Measurements from ENCODE around the gene TRIO.

Gene TRIO

GRCh38 chr5:14171046-14171445 lies 27.9 kb downstream of the TRIO start:
- DNase-seq, result no peak

GRCh38 chr5:14171621-14172020 lies 28.5 kb downstream of the TRIO start:
- no peak for DNase-seq

- no peak for DNase-seq
Measured at GRCh38 chr5:14172149-14172795, 29.1 kb downstream of the TRIO start.

GRCh38 chr5:14173377-14174229 lies 30.5 kb downstream of the TRIO start:
- no peak for DNase-seq

GRCh38 chr5:14174230-14174636 lies 31.1 kb downstream of the TRIO start:
- DNase-seq, result no peak

- no peak for DNase-seq
Measured at GRCh38 chr5:14175381-14175780, 32.2 kb downstream of the TRIO start.

- DNase-seq, result no peak
Measured at GRCh38 chr5:14176888-14177287, 33.7 kb downstream of the TRIO start.

GRCh38 chr5:14177634-14178033 lies 34.5 kb downstream of the TRIO start:
- no peak for DNase-seq

- no peak for DNase-seq
Measured at GRCh38 chr5:14178091-14178490, 34.9 kb downstream of the TRIO start.

GRCh38 chr5:14178671-14179211 lies 35.6 kb downstream of the TRIO start:
- DNase-seq, result no peak

- DNase-seq, result no peak
Measured at GRCh38 chr5:14179446-14179845, 36.3 kb downstream of the TRIO start.

- DNase-seq, result no peak
Measured at GRCh38 chr5:14180437-14180836, 37.3 kb downstream of the TRIO start.

- no peak for DNase-seq
Measured at GRCh38 chr5:14181299-14181968, 38.3 kb downstream of the TRIO start.

GRCh38 chr5:14182761-14183160 lies 39.6 kb downstream of the TRIO start:
- no peak for DNase-seq

- DNase-seq, result no peak
Measured at GRCh38 chr5:14183187-14183939, 40.2 kb downstream of the TRIO start.

- DNase-seq, result no peak
Measured at GRCh38 chr5:14184082-14184481, 40.9 kb downstream of the TRIO start.

- no peak for DNase-seq
Measured at GRCh38 chr5:14184725-14185124, 41.6 kb downstream of the TRIO start.

GRCh38 chr5:14185326-14186058 lies 42.4 kb downstream of the TRIO start:
- no peak for DNase-seq

GRCh38 chr5:14186059-14186830 lies 43.1 kb downstream of the TRIO start:
- DNase-seq, result no peak

GRCh38 chr5:14187157-14187556 lies 44.0 kb downstream of the TRIO start:
- DNase-seq, result no peak

GRCh38 chr5:14187660-14188059 lies 44.5 kb downstream of the TRIO start:
- no peak for DNase-seq

Measured in cortex of kidney (tissue), 1 donor.